GM23338 (cell line): ENCODE results near the gene S100A13. TPM values are rescaled to one million over a fixed set of nuclear protein-coding genes. Genes with fewer than 3 reads are reported as not detected.

Experiments used
- ATAC-seq: fragments of 200-7000 bp; cut with Tn5 transposase; 3 replicates; pipeline ENCODE4 v1.9.1; 2020
- DNase-seq: peaks from one replicate; pipeline ENCODE4 v3.0.0-alpha.2; 2015; ENCODE audit warnings: low spot score
- H2AFZ ChIP-seq: fragments of 200-600 bp; sonication (generic); 2 replicates; pipeline ENCODE4 v1.8.0; 2016; ENCODE audit warnings: antibody characterized with exemption, mild to moderate bottlenecking, moderate library complexity
- H3F3A ChIP-seq: fragments of 200-600 bp; sonication (generic); replicated peaks from 2 replicates; pipeline ENCODE4 v1.8.0; 2017; ENCODE audit warnings: antibody characterized with exemption, mixed run types, low read depth
- H3K27ac ChIP-seq: fragments of 200-600 bp; sonication (generic); 2 replicates; pipeline ENCODE4 v1.6.1; 2016; ENCODE audit warnings: low read depth
- H3K27me3 ChIP-seq: fragments of 200-600 bp; sonication (generic); 2 replicates; pipeline ENCODE4 v1.8.0; 2016; ENCODE audit warnings: mild to moderate bottlenecking, mixed run types, moderate library complexity; ENCODE audit not compliant: insufficient read depth
- H3K36me3 ChIP-seq: fragments of 200-600 bp; sonication (generic); 2 replicates; pipeline ENCODE4 v1.8.0; 2016; ENCODE audit warnings: mild to moderate bottlenecking; ENCODE audit not compliant: insufficient read depth
- H3K4me1 ChIP-seq: fragments of 200-600 bp; sonication (generic); 2 replicates; pipeline ENCODE4 v1.8.0; 2016; ENCODE audit warnings: mild to moderate bottlenecking, moderate library complexity; ENCODE audit not compliant: insufficient read depth
- H3K4me2 ChIP-seq: fragments of 200-600 bp; sonication (generic); 2 replicates; pipeline ENCODE4 v1.7.1; 2017; ENCODE audit warnings: mixed run types
- H3K4me3 ChIP-seq: fragments of 200-600 bp; sonication (generic); 2 replicates; pipeline ENCODE4 v1.6.1; 2016; ENCODE audit warnings: mixed run types
- H3K79me2 ChIP-seq: fragments of 200-600 bp; sonication (generic); replicated peaks from 2 replicates; pipeline ENCODE4 v1.8.0; 2017; ENCODE audit warnings: mild to moderate bottlenecking; ENCODE audit not compliant: insufficient read depth
- H3K9me2 ChIP-seq: fragments of 200-600 bp; sonication (generic); 2 replicates; pipeline ENCODE4 v1.8.0; 2017; ENCODE audit not compliant: insufficient read depth
- H4K20me1 ChIP-seq: fragments of 200-600 bp; sonication (generic); replicated peaks from 2 replicates; pipeline ENCODE4 v1.8.0; 2017; ENCODE audit warnings: mild to moderate bottlenecking; ENCODE audit not compliant: insufficient read depth
- H3K27ac Mint-ChIP-seq: 2 replicates; pipeline ENCODE4 v1.8.0; 2020; ENCODE audit warnings: inconsistent platforms, mild to moderate bottlenecking, moderate library complexity, mixed read lengths
- H3K27me3 Mint-ChIP-seq: 3 replicates; pipeline ENCODE4 v1.8.0; 2022; ENCODE audit warnings: low read depth, mild to moderate bottlenecking, moderate library complexity, mixed read lengths, inconsistent platforms; ENCODE audit not compliant: insufficient read depth, poor library complexity
- H3K36me3 Mint-ChIP-seq: 3 replicates; pipeline ENCODE4 v1.8.0; 2021; ENCODE audit warnings: low read depth, mild to moderate bottlenecking, inconsistent platforms, moderate library complexity, mixed read lengths
- H3K4me1 Mint-ChIP-seq: 3 replicates; pipeline ENCODE4 v1.8.0; 2020; ENCODE audit warnings: mild to moderate bottlenecking, inconsistent platforms, mixed read lengths
- H3K4me3 Mint-ChIP-seq: 3 replicates; pipeline ENCODE4 v1.8.0; 2021; ENCODE audit warnings: moderate library complexity, mild to moderate bottlenecking, inconsistent platforms, mixed read lengths
- H3K9me3 Mint-ChIP-seq: 3 replicates; pipeline ENCODE4 v1.8.0; 2020; ENCODE audit warnings: moderate library complexity, mild to moderate bottlenecking, inconsistent platforms, mixed read lengths
- CTCF ChIP-seq, 2 experiments: fragments of 200-600 bp in 1 of 2; sonication (generic) in 1 of 2; conservative IDR thresholded peaks; 2 replicates each; pipeline versions ENCODE4 v1.5.1 to v1.6.1; 2016 to 2017; ENCODE audit warnings: antibody characterized with exemption in 2 of 2, low read depth in 2 of 2, mild to moderate bottlenecking in 2 of 2, moderate library complexity in 1 of 2
- EZH2 ChIP-seq: fragments of 200-600 bp; sonication (generic); IDR thresholded peaks from one replicate; pipeline ENCODE4 v1.8.0; 2017; ENCODE audit warnings: antibody characterized with exemption, mild to moderate bottlenecking, low read depth; ENCODE audit not compliant: unreplicated experiment
- POLR2AphosphoS5 ChIP-seq: IDR thresholded peaks from 2 replicates; pipeline ENCODE4 v1.6.1; 2016; ENCODE audit warnings: antibody characterized with exemption, low read depth
- REST ChIP-seq: IDR thresholded peaks from one replicate; pipeline ENCODE4 v1.6.1; 2018; ENCODE audit warnings: antibody characterized with exemption; ENCODE audit not compliant: unreplicated experiment
- polyA plus RNA-seq: library from polyadenylated mRNA; unstranded; fragments of >200 nt; fragmentation: Nextera tagmentation; extraction: Ambion mirVana; gene quantifications from 2 replicates; pipeline ENCODE4 v1.2.1, GENCODE V29; 2016
- total RNA-seq: library from RNA; depleted of rRNA; stranded (reverse); fragments of >200 nt; shearing (Covaris generic); gene quantifications from 2 replicates; pipeline ENCODE4 v1.2.3, GENCODE V29; 2014

The S100A13 gene
- total and polyA plus RNA-seq, 2 experiments from 2014 or later, result 32.7 to 165 TPM

GRCh38 chr1:153648000-153648643, 20.8 kb upstream of the S100A13 start:
- Histone ChIP-seq H2AFZ (no peak overlapping the region), H3K27ac (no peak overlapping the region), H4K20me1 (peaks cover 23% of the 10 kb centered on the region), H3K9me2 (no peaks in the 10 kb centered on the region), H3K4me2 (no peak overlapping the region), H3K4me3 (no peak overlapping the region), H3K27me3 (no peaks in the 10 kb centered on the region), H3K36me3 (peaks cover 26% of the 10 kb centered on the region), H3F3A (peaks cover 38% of the 10 kb centered on the region), H3K4me1 (no peaks in the 10 kb centered on the region), H3K79me2 (no peaks in the 10 kb centered on the region)
- Mint-ChIP-seq H3K27ac (no peak overlapping the region), H3K9me3 (no peaks in the 10 kb centered on the region), H3K36me3 (peaks cover 36% of the 10 kb centered on the region), H3K4me1 (peaks cover 6% of the 10 kb centered on the region), H3K4me3 (no peak overlapping the region), H3K27me3 (peaks cover 12% of the 10 kb centered on the region)
- TF ChIP-seq CTCF (conservative IDR thresholded peaks at IDR 0.05; ENCODE audit: low read depth in 2 of 2) (no peak), POLR2AphosphoS5 (0 out of 2 replicates have a peak, but pooled peaks have one; percentile 23)
- ATAC-seq (peak; percentile 17), DNase-seq (no peak)

GRCh38 chr1:153647346-153647714, 20.0 kb upstream of the S100A13 start:
- H3K4me2 ChIP-seq, result no peak overlapping the region
- no peaks in the 10 kb centered on the region for H3K27me3 ChIP-seq
- Mint-ChIP-seq H3K36me3 (peaks cover 44% of the 10 kb centered on the region), H3K4me3 (no peak overlapping the region), H3K9me3 (no peaks in the 10 kb centered on the region), H3K27ac (peak overlapping the region; percentile 15; the same call in 1 of the 2 replicates), H3K4me1 (peaks cover 6% of the 10 kb centered on the region), H3K27me3 (peaks cover 12% of the 10 kb centered on the region)
- peaks cover 41% of the 10 kb centered on the region for H3F3A ChIP-seq
- ATAC-seq (peak; percentile 67), DNase-seq (peak; percentile 59)
- H3K4me3 ChIP-seq, result no peak overlapping the region
- H2AFZ ChIP-seq, result no peak overlapping the region
- TF ChIP-seq POLR2AphosphoS5 (peak; percentile 64), CTCF (conservative IDR thresholded peaks at IDR 0.05; ENCODE audit: low read depth in 2 of 2) (peak; percentile 9 to 40; a peak in 1 of 4 replicates), REST (no peak), EZH2 (no peak)
- no peaks in the 10 kb centered on the region for H3K4me1 ChIP-seq
- no peaks in the 10 kb centered on the region for H3K9me2 ChIP-seq
- peaks cover 3% of the 10 kb centered on the region; the same call in 1 of the 2 replicates for H3K79me2 ChIP-seq
- H3K36me3 ChIP-seq, result peaks cover 32% of the 10 kb centered on the region
- H3K27ac ChIP-seq, result peak overlapping the region; percentile 89
- peaks cover 26% of the 10 kb centered on the region for H4K20me1 ChIP-seq
